HG03521 (cell line): ENCODE results near the gene MYZAP.

Experiments
- ATAC-seq: cut with Tn5 transposase; IDR thresholded peaks from one replicate; pipeline ENCODE4 v1.9.1; 2021; ENCODE audit warnings: mild to moderate bottlenecking, moderate library complexity; ENCODE audit not compliant: unreplicated experiment

Gene MYZAP

GRCh38 chr15:57656434-57656833, 64.7 kb downstream of the MYZAP start:
- no peak for ATAC-seq

DNA sequence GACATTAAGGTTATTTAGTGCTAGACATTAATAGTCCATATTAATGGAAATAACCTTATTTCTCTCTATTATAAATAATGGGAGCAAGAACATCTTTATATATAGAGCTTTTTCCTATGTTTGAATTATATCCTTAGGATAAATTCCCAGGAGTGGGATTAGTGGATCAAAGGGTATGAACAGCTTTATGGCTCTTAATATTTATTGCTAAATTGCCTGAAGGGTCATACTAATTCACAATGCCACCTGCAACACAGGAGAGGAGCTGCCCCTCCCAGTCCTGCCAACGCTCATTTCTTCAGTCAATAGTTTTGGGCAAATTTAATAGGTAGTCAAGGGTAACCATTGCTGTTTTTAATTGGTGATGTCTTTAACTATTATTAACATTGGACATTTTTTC, 65.9 kb downstream of the MYZAP start:
- no peak for ATAC-seq

DNA sequence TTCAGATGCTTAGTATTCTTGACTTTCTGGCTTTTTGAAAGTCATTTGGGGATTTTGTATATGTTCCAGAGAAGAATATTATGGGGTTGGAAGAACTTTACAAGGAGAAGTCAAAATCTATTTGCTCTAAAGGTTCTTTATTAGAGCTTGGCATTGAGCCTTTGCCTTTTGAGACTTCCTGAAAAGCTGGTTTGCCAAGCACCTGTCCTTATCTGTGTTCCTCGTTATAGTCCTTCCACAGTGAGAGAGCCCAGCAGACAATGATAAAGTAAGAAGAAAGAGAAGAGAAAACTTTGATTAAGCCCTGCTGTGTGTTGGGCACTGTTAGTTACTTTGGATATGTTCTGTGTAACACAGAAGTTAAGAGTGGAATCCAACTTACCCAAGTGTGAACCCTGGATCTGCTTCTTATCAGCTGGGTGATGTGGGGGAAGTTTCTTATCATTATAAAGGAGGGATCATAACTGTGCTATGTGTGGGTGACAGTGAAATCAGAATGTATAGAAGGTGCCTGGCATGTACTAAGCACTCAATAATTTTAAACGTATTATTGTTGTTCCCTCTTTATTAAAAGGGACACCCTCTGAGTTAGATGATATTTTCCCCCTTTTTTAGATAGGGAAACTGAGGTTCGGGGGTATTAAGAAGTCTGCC, 70.5 kb downstream of the MYZAP start:
- no peak for ATAC-seq

GRCh38 chr15:57662802-57663201, 71.1 kb downstream of the MYZAP start:
- ATAC-seq = no peak

GRCh38 chr15:57663262-57663661, 71.6 kb downstream of the MYZAP start:
- ATAC-seq = no peak

GRCh38 chr15:57665194-57665593, 73.5 kb downstream of the MYZAP start:
- no peak for ATAC-seq

- no peak for ATAC-seq
These were observed 74.2 kb downstream of the MYZAP start for GRCh38 chr15:57665939-57666338.

DNA sequence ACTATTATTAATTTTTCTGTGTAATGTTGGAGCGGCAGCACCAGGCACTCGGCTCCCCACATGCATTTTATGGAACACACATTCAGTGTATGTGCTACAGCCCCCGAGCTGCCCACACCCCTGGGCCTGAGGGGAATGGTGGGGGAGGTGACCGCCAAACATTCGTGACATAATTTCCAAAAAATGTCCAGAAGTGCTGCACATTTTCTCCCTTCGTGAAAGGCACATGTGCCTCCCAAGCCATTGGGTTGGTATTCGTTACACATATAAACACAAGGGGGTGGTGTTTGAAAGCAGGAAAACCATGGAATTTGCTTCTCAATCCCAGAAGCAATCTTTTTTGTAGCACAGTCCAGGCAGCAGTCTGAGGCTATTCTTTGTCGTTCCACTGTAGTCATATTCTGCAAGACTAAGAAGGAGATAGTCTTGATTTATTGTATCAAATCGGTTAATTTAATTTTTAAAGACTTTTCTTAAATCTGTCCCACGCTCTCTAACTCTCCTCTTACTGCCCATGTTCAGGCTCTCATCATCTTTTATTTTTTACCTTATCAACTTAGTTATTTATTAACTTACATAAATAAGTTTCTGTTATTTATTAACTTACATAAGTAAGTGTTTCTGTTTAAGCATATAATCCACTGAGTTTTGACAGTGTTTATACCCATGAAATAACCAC, 75.6 kb downstream of the MYZAP start:
- no peak for ATAC-seq

DNA sequence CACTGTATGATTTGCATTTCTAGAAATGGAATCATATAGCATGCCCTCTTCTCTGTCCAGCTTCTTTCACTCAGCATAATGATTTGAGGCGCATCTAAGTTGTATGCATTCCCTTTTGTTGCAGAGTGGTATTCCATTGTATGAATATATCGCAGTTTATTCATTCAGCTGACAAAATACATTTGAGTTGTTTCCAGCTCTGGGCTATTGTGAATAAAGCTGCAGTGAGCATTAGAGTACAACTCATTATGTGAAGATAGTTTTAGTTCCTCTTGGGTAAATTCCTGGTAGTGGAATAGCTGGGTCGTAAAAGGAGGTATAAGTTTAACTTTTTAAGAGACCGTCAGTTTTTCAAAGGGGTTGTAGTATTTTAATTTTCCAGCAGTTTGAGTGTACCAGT, 76.3 kb downstream of the MYZAP start:
- no peak for ATAC-seq

GRCh38 chr15:57671636-57672035, 79.9 kb downstream of the MYZAP start:
- no peak for ATAC-seq

GRCh38 chr15:57675481-57676181, 83.9 kb downstream of the MYZAP start:
- ATAC-seq = no peak

DNA sequence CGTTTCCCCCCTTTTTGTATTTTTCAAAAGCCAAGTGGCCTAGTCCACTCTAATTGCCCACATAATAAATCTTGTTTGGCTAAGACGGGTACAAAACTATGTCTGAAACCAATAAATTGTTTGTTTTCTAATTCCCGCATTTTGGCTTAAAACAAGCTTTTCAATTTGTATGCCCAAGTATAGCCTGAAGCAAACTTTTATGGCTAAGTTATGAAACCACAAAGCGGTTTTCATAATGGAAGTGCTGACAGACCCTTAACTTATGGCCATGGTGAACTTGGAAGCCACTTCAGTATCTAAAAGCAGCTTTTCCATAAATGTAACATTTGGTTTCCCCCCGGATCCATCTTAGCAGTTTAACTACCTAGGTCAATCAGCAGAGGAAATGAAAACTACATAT, 84.9 kb downstream of the MYZAP start:
- ATAC-seq = no peak

DNA sequence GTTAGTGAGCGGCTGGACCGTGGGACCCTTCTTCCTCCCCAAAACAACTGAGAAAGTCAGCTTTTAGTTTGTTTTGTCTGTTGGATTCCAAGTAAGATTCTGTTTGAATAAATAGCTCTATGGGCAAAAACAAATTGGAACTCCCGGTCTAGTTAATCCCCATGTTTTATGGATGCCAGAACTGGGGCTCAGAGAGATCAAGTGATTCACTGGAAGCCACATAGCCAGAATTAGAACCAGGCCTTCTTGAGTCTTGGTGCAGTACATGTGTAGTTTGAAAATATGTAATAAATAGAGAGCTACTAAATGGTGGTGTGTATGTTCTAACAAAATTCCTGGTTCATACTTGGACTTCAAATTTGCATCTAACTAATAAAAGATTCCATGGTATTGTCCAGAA, 85.5 kb downstream of the MYZAP start:
- no peak for ATAC-seq

GRCh38 chr15:57680021-57680420, 88.3 kb downstream of the MYZAP start:
- no peak for ATAC-seq

- ATAC-seq = no peak
These were observed 89.3 kb downstream of the MYZAP start for GRCh38 chr15:57681011-57681410.

DNA sequence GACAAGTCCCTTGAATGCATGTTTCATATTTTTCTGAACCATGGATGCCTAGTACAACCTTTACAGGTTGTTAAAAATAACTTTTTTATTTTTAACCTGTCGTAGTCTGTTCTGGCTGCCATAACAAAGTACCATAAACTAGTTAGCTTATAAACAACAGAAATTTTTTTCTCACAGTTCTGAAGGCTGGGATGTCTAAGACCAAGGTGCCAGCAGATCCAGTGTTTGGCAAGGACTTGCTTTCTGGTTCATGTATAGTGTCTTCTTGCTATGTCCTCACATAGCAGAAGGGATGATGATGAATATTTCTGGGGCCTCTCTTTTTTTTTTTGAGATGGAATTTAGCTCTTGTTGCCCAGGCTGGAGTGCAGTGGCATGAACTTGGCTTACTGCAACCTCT, 91.8 kb downstream of the MYZAP start:
- ATAC-seq = no peak

DNA sequence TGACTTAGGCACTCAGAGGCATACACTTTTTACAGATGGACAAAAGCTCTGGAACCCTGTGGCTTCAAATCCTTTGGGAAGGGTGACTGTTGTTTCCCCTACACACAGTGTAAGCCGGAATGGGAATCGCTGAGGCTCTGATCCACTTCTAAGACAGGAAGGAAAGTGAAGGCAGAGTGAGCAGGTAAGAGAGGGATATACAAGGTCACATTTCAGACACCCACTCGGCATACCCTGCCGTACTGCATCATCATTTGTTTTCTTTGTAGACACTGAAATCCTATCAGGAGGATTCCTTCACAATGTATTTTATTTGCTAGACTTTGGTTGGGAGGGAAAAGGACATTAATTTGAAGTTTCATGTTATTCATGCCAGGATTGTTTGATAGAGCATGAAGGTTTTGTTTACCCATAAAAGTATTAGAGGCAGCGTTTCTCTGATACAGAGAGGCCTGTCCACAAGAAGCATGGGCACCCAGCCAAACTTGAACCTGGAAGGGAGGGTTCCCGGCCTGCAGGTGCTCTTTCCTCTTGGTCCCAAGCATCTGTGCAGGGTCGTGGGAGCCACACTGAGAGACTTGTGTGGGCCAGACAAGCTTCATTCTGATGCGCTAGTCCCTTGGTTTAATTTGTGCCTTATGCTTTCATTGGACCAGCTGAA, 92.9 kb downstream of the MYZAP start:
- no peak for ATAC-seq

DNA sequence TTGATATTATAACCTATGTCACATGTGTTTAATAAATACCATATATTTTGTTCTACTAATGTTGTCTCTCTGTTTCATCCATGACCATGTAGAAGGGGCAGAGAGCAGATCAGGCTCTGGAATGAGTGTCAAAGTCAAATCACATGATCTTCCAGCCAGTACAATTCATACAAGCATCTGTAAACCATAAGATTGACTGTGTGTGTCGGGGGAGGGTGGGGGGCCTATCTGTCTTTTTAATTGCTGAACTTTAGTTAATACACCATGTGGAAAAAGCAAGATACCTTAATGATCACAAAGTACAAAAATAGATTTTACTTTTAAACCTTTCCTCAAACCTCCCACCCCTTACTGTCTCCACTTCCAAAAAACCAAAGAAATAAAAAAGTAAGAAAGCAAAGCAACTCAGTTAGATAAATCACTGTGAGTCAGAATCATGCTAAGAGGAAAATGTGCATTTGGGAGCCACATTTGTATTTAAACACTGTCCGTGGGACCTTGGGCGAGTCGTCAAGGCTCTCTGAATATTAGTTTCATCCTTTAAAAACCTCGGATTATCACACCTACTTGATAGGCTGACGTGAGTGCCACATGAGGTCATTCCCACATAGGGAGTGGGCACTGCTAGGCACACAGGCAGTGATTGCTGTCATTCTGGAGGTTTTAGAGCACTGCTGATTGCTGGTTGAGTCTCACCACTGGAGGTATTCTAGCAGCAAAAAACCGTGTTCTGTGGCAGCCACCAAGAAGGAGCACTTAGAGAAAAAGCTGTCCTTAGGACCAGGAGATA, 93.8 kb downstream of the MYZAP start:
- ATAC-seq = no peak

GRCh38 chr15:57686657-57687056, 95.0 kb downstream of the MYZAP start:
- no peak for ATAC-seq

GRCh38 chr15:57690341-57690966, 98.8 kb downstream of the MYZAP start:
- no peak for ATAC-seq
